MM.1S (cell line): Measurements from ENCODE around the gene DHRS4.
"Not testable (repeated sequence)": the region's sequence is repeated elsewhere in the genome, so short reads cannot be mapped to it uniquely, and the experiment has no call there.

Experiments
- CTCF ChIP-seq: fragments of 300-600 bp; sonication (generic); IDR thresholded peaks from 2 replicates; pipeline ENCODE4 v1.5.1; 2016; ENCODE audit warnings: antibody characterized with exemption, low read length, mixed read lengths
- EZH2 ChIP-seq: fragments of 300-600 bp; sonication (generic); optimal IDR thresholded peaks from 2 replicates; pipeline ENCODE3; 2017; ENCODE audit warnings: low read depth, mild to moderate bottlenecking, antibody characterized with exemption, low read length, mixed read lengths

- TF ChIP-seq CTCF, EZH2: not testable (repeated sequence)
Measured at GRCh38 chr14:23973178-23973577, 19.6 kb downstream of the DHRS4 start.
